Keratinocyte (primary cell): ENCODE measurements around the gene SPOCK1. TPM values are rescaled to one million over a fixed set of nuclear protein-coding genes. Genes with fewer than 3 reads are reported as not detected.

ENCODE experiments used
- DNase-seq: peaks from one replicate; pipeline ENCODE4 v3.0.0-alpha.2; 2011; ENCODE audit warnings: low read depth, missing footprints, low spot score
- FAIRE-seq: peaks from 2 replicates; lab custom pipeline; 2011; peaks lifted over from hg19 to GRCh38; lab: Jason Lieb, UNC
- H2AFZ ChIP-seq: 2 replicates; pipeline ENCODE4 v1.6.0; 2012; ENCODE audit warnings: low read length, control low read depth, inconsistent platforms; ENCODE audit not compliant: control insufficient read depth
- H3K27ac ChIP-seq: 2 replicates; pipeline ENCODE4 v1.5.1; 2011; ENCODE audit warnings: low read length; ENCODE audit not compliant: control insufficient read depth, insufficient read depth
- H3K27me3 ChIP-seq: 3 replicates; pipeline ENCODE4 v1.6.0; 2011; ENCODE audit warnings: low read length; ENCODE audit not compliant: control insufficient read depth, insufficient read depth; ENCODE audit errors: extremely low read depth
- H3K36me3 ChIP-seq, 2 experiments: 2 replicates in 1 of 2; 3 replicates in 1 of 2; pipeline ENCODE4 v1.5.1; 2011; ENCODE audit warnings: low read length in 2 of 2, mild to moderate bottlenecking in 1 of 2; ENCODE audit not compliant: control insufficient read depth in 2 of 2, insufficient read depth in 2 of 2; ENCODE audit errors: extremely low read depth in 1 of 2
- H3K4me1 ChIP-seq: 3 replicates; pipeline ENCODE4 v1.5.1; 2011; ENCODE audit warnings: low read length; ENCODE audit not compliant: control insufficient read depth, insufficient read depth; ENCODE audit errors: extremely low read depth
- H3K4me2 ChIP-seq: 3 replicates; pipeline ENCODE4 v1.6.0; 2011; ENCODE audit warnings: low read depth, low read length; ENCODE audit not compliant: control insufficient read depth, insufficient read depth; ENCODE audit errors: extremely low read depth
- H3K4me3 ChIP-seq, 3 experiments: fragments of 200-600 bp in 1 of 3; sonication (generic) in 1 of 3; 2 replicates in 2 of 3; 3 replicates in 1 of 3; pipeline ENCODE4 v1.5.1; 2011 to 2016; ENCODE audit warnings: low read length in 3 of 3, mild to moderate bottlenecking in 3 of 3, control low read depth in 2 of 3, inconsistent platforms in 1 of 3, low read depth in 1 of 3, mixed read lengths in 1 of 3, mixed run types in 1 of 3, moderate library complexity in 1 of 3; ENCODE audit not compliant: control insufficient read depth in 2 of 3, insufficient read depth in 2 of 3; ENCODE audit errors: extremely low read depth in 1 of 3
- H3K79me2 ChIP-seq: 2 replicates; pipeline ENCODE4 v1.6.0; 2012; ENCODE audit warnings: low read length; ENCODE audit not compliant: control insufficient read depth, insufficient read depth
- H3K9ac ChIP-seq: 3 replicates; pipeline ENCODE4 v1.6.0; 2011; ENCODE audit warnings: low read length; ENCODE audit not compliant: control insufficient read depth, insufficient read depth; ENCODE audit errors: extremely low read depth
- H3K9me1 ChIP-seq: 3 replicates; pipeline ENCODE4 v1.6.0; 2011; ENCODE audit warnings: low read length; ENCODE audit not compliant: control insufficient read depth, insufficient read depth; ENCODE audit errors: extremely low read depth
- H3K9me3 ChIP-seq: 2 replicates; pipeline ENCODE4 v1.5.1; 2012; ENCODE audit warnings: low read depth, low read length; ENCODE audit not compliant: control insufficient read depth
- H4K20me1 ChIP-seq: 3 replicates; pipeline ENCODE4 v1.6.0; 2011; ENCODE audit warnings: low read length; ENCODE audit not compliant: control insufficient read depth, insufficient read depth; ENCODE audit errors: extremely low read depth
- EZH2 ChIP-seq: IDR thresholded peaks from one replicate; pipeline ENCODE4 v1.6.1; 2012; ENCODE audit warnings: inconsistent platforms, mild to moderate bottlenecking, low read length, moderate library complexity
- dilution Hi-C: fragments of 300-500 bp; cut with MboI; formaldehyde crosslinking; loops from one replicate; pipeline ENCODE4 v1.7.0; 2020; ENCODE audit warnings: low sequenced_read_pairs; ENCODE audit not compliant: extremely low pct_ligation_motif_present
- polyA plus RNA-seq, 5 experiments: library from polyadenylated mRNA; depleted of rRNA in 3 of 5; stranded (reverse) in 3 of 5; stranded (forward) in 1 of 5; unstranded in 1 of 5; fragments of >200 nt; gene quantifications; 1 replicate in 1 of 5; 2 replicates in 3 of 5; 3 replicates in 1 of 5; pipeline versions ENCODE4 v1.2.1 to v1.2.3, GENCODE V29; 2011 to 2012; ENCODE audit warnings: missing spikeins in 2 of 5, low read depth in 1 of 5, low replicate concordance in 1 of 5
- TF ChIP-seq, protein P1 (sequence below), 3 experiments: IDR thresholded peaks in 1 of 3; conservative IDR thresholded peaks in 1 of 3; optimal IDR thresholded peaks in 1 of 3; 2 replicates in 2 of 3; 3 replicates in 1 of 3; pipeline versions ENCODE3 to v1.5.1; 2011; ENCODE audit warnings: low read length in 3 of 3, mild to moderate bottlenecking in 3 of 3, moderate library complexity in 2 of 3, control low read depth in 1 of 3, inconsistent platforms in 1 of 3; ENCODE audit not compliant: insufficient read depth in 2 of 3; ENCODE audit errors: extremely low read depth in 1 of 3

SPOCK1 gene
- polyA plus RNA-seq, 1 donor (not counting 4 experiments of a cell fraction or from before 2014, with no cell fraction given): 5.5 TPM

DNA sequence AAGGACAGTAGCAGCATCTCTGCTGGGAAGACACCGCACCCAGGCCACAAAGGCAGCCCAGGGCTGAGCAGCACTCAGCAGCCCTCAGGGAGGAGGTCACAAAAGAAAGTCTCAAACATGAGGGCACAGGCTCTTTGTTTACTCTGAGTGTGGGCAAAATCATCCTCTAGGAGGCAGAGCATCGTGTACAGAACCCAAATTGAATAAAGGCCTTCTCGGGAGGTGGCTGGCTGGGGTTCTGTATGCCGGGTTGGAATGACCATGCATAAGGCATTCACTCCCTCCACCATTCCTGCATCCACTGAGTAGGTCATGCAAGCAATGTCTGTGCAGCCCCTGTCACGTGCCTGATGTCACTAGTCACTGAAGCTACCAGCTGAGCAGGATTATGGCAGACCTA is 412.8 kb downstream of the SPOCK1 start:
- Histone ChIP-seq H3K9ac (no peak overlapping the region), H3K4me2 (no peak overlapping the region), H3K79me2 (no peaks in the 10 kb centered on the region), H3K36me3 (no peaks in the 10 kb centered on the region), H3K9me1 (no peaks in the 10 kb centered on the region), H3K4me3 (no peak overlapping the region), H3K27me3 (peaks cover 13% of the 10 kb centered on the region), H2AFZ (no peak overlapping the region), H3K9me3 (no peaks in the 10 kb centered on the region), H4K20me1 (no peaks in the 10 kb centered on the region), H3K4me1 (no peaks in the 10 kb centered on the region), H3K27ac (no peak overlapping the region)
- DNase-seq (no peak), FAIRE-seq (no peak)
- TF ChIP-seq EZH2: no peak
- TF ChIP-seq, protein P1, sequence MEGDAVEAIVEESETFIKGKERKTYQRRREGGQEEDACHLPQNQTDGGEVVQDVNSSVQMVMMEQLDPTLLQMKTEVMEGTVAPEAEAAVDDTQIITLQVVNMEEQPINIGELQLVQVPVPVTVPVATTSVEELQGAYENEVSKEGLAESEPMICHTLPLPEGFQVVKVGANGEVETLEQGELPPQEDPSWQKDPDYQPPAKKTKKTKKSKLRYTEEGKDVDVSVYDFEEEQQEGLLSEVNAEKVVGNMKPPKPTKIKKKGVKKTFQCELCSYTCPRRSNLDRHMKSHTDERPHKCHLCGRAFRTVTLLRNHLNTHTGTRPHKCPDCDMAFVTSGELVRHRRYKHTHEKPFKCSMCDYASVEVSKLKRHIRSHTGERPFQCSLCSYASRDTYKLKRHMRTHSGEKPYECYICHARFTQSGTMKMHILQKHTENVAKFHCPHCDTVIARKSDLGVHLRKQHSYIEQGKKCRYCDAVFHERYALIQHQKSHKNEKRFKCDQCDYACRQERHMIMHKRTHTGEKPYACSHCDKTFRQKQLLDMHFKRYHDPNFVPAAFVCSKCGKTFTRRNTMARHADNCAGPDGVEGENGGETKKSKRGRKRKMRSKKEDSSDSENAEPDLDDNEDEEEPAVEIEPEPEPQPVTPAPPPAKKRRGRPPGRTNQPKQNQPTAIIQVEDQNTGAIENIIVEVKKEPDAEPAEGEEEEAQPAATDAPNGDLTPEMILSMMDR (optimal IDR thresholded peaks at IDR 0.05 in 1 of 3, IDR thresholded peaks at IDR 0.05 in 1 of 3, conservative IDR thresholded peaks at IDR 0.05 in 1 of 3; ENCODE audit: extremely low read depth in 1 of 3, insufficient read depth in 2 of 3, low read length in 3 of 3): no peak
- dilution Hi-C loops: no loop called here

DNA sequence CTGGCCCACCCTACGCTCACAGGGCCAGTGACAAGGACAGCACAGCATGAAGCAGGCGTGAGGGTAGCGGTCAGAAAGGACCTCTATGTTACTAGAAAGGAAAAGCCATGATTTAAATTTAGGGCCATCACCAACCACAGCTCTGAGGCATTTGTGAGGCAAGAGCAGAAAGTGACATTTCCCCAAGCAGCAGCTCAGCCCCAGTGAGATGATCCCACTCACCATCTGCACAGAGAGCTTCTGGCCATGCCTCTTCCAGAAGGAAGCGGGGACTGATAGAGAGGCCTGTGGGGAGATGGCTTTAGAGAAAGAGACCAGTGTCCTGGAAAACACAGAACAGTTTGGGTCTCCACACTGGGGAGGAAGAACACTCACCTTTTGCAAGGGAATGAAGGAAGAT is 413.9 kb downstream of the SPOCK1 start:
- Histone ChIP-seq H3K9me1 (no peaks in the 10 kb centered on the region), H2AFZ (no peak overlapping the region), H3K79me2 (no peaks in the 10 kb centered on the region), H3K27ac (no peak overlapping the region), H3K4me2 (no peak overlapping the region), H4K20me1 (no peaks in the 10 kb centered on the region), H3K9ac (no peak overlapping the region), H3K36me3 (no peaks in the 10 kb centered on the region), H3K4me1 (no peaks in the 10 kb centered on the region), H3K27me3 (peaks cover 19% of the 10 kb centered on the region), H3K9me3 (no peaks in the 10 kb centered on the region), H3K4me3 (no peak overlapping the region)
- FAIRE-seq (no peak), DNase-seq (no peak)
- TF ChIP-seq, protein P1 (optimal IDR thresholded peaks at IDR 0.05 in 1 of 3, IDR thresholded peaks at IDR 0.05 in 1 of 3, conservative IDR thresholded peaks at IDR 0.05 in 1 of 3; ENCODE audit: extremely low read depth in 1 of 3, insufficient read depth in 2 of 3, low read length in 3 of 3): no peak
- TF ChIP-seq EZH2: no peak
- dilution Hi-C loops: no loop called here
